ENCODE data around the gene CKAP2L.

Gene CKAP2L

GRCh38 chr2:112779598-112779997 is 15.2 kb upstream of the CKAP2L start:
- ChIA-PET POLR2A (no interaction called here), CTCF (no interaction called here)
- no peak for DNase-seq (ENCODE audit: extremely low spot score)
- TF ChIP-seq CTBP1 (IDR thresholded peaks at IDR 0.05; ENCODE audit: borderline replicate concordance) (no peak), BHLHE40 (IDR thresholded peaks at IDR 0.05; ENCODE audit: borderline replicate concordance) (no peak), FOXK2 (IDR thresholded peaks at IDR 0.05) (no peak), LEF1 (IDR thresholded peaks at IDR 0.05; ENCODE audit: borderline replicate concordance) (no peak), FOXA1 (IDR thresholded peaks at IDR 0.05) (no peak), ELF4 (IDR thresholded peaks at IDR 0.05) (no peak), FOXM1 (IDR thresholded peaks at IDR 0.05; ENCODE audit: borderline replicate concordance) (no peak), ZNF384 (IDR thresholded peaks at IDR 0.05) (no peak), NFRKB (IDR thresholded peaks at IDR 0.05) (no peak), SUZ12 (IDR thresholded peaks at IDR 0.05) (no peak), L3MBTL2 (conservative IDR thresholded peaks at IDR 0.05) (no peak), HDGF (IDR thresholded peaks at IDR 0.05; ENCODE audit: borderline replicate concordance) (no peak), SP1 (IDR thresholded peaks at IDR 0.05) (no peak), ARNT (IDR thresholded peaks at IDR 0.05) (no peak), TARDBP (IDR thresholded peaks at IDR 0.05) (no peak)
- TF ChIP-seq, protein P1, sequence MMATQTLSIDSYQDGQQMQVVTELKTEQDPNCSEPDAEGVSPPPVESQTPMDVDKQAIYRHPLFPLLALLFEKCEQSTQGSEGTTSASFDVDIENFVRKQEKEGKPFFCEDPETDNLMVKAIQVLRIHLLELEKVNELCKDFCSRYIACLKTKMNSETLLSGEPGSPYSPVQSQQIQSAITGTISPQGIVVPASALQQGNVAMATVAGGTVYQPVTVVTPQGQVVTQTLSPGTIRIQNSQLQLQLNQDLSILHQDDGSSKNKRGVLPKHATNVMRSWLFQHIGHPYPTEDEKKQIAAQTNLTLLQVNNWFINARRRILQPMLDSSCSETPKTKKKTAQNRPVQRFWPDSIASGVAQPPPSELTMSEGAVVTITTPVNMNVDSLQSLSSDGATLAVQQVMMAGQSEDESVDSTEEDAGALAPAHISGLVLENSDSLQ (IDR thresholded peaks at IDR 0.05): no peak

GRCh38 chr2:112777036-112777435 is 12.6 kb upstream of the CKAP2L start:
- no peak for DNase-seq (ENCODE audit: extremely low spot score)
- ChIA-PET CTCF (no interaction called here), POLR2A (no interaction called here)
- TF ChIP-seq CTBP1 (IDR thresholded peaks at IDR 0.05; ENCODE audit: borderline replicate concordance): no peak
- no peak for TF ChIP-seq FOXM1 (IDR thresholded peaks at IDR 0.05; ENCODE audit: borderline replicate concordance)
- TF ChIP-seq TARDBP (IDR thresholded peaks at IDR 0.05): no peak
- no peak for TF ChIP-seq FOXK2 (IDR thresholded peaks at IDR 0.05)
- no peak for TF ChIP-seq ARNT (IDR thresholded peaks at IDR 0.05)

DNA sequence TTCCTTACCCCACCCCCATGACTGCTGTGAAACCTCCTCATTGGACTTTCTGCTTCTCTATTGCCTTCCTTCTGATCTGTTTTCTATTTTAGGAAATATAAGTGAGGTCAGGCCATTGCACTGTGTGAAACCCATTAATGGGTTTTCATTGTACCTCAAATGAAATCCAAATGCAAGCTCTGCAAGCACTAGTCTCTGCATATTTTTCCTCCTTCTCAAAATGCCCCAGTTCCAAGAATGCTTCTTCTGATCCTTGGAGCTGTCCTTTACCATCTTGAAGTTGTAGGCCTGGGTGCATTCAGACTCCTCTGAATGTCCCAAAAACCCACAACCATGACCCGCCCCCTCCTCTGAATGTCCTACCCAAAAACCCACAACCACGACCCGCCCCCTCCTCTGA is 11.7 kb upstream of the CKAP2L start:
- DNase-seq (ENCODE audit: extremely low spot score): no peak
- ChIA-PET POLR2A (no interaction called here), CTCF (no interaction called here)
- TF ChIP-seq SUZ12 (IDR thresholded peaks at IDR 0.05): no peak
- no peak for TF ChIP-seq LEF1 (IDR thresholded peaks at IDR 0.05; ENCODE audit: borderline replicate concordance)
- no peak for TF ChIP-seq TARDBP (IDR thresholded peaks at IDR 0.05)
- TF ChIP-seq FOXA1 (IDR thresholded peaks at IDR 0.05): no peak
- TF ChIP-seq CTBP1 (IDR thresholded peaks at IDR 0.05; ENCODE audit: borderline replicate concordance): no peak
- TF ChIP-seq ARNT (IDR thresholded peaks at IDR 0.05): no peak
- no peak for TF ChIP-seq BHLHE40 (IDR thresholded peaks at IDR 0.05; ENCODE audit: borderline replicate concordance)
- no peak for TF ChIP-seq FOXM1 (IDR thresholded peaks at IDR 0.05; ENCODE audit: borderline replicate concordance)
- no peak for TF ChIP-seq SP1 (IDR thresholded peaks at IDR 0.05)
- TF ChIP-seq ELF4 (IDR thresholded peaks at IDR 0.05): no peak

GRCh38 chr2:112774536-112775285 is 10.3 kb upstream of the CKAP2L start:
- DNase-seq (ENCODE audit: extremely low spot score): no peak
- TF ChIP-seq ARNT (IDR thresholded peaks at IDR 0.05): no peak
- POLR2A ChIA-PET: no interaction called here
- CTCF ChIA-PET: no interaction called here

DNA sequence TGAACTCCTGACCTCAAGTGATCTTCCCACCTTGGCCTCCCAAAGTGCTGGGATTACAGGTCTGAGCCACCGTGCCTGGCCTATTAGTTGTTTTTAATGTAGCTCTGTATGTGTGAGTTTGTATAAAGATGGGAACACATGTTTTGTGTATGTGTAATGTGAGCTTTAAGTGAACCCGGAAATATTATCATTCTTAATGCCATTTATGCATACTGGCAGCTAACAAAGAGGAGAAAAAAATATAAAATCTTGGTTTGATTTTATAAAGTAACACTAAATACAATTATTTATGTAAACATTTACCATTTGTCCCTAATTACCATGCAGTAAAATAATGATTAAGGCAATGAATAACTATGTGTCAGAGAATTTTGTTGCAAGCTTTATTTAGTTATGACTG is 9.1 kb upstream of the CKAP2L start:
- DNase-seq (ENCODE audit: extremely low spot score): no peak
- TF ChIP-seq BHLHE40 (IDR thresholded peaks at IDR 0.05; ENCODE audit: borderline replicate concordance) (no peak), FOXM1 (IDR thresholded peaks at IDR 0.05; ENCODE audit: borderline replicate concordance) (no peak), HDGF (IDR thresholded peaks at IDR 0.05; ENCODE audit: borderline replicate concordance) (no peak), ELF4 (IDR thresholded peaks at IDR 0.05) (no peak), NFRKB (IDR thresholded peaks at IDR 0.05) (no peak)
- ChIA-PET POLR2A (no interaction called here), CTCF (interaction anchor here (0.7 kb wide), 1 partner anchor 29 kb away, joined by 3 read pairs; no protein-coding TSS in a partner anchor)

- no peak for DNase-seq (ENCODE audit: extremely low spot score)
- CTCF ChIA-PET: interaction anchor here (0.7 kb wide), 1 partner anchor 30 kb away, joined by 3 read pairs; no protein-coding TSS in a partner anchor
- TF ChIP-seq LEF1 (IDR thresholded peaks at IDR 0.05; ENCODE audit: borderline replicate concordance) (no peak), FOXA1 (IDR thresholded peaks at IDR 0.05) (no peak), NFRKB (IDR thresholded peaks at IDR 0.05) (no peak), ARNT (IDR thresholded peaks at IDR 0.05) (no peak), L3MBTL2 (conservative IDR thresholded peaks at IDR 0.05) (no peak), SP1 (IDR thresholded peaks at IDR 0.05) (no peak), SUZ12 (IDR thresholded peaks at IDR 0.05) (no peak), FOXK2 (IDR thresholded peaks at IDR 0.05) (no peak), BHLHE40 (IDR thresholded peaks at IDR 0.05; ENCODE audit: borderline replicate concordance) (no peak), ELF4 (IDR thresholded peaks at IDR 0.05) (no peak), ZNF384 (IDR thresholded peaks at IDR 0.05) (no peak), CTBP1 (IDR thresholded peaks at IDR 0.05; ENCODE audit: borderline replicate concordance) (no peak), TARDBP (IDR thresholded peaks at IDR 0.05) (no peak), FOXM1 (IDR thresholded peaks at IDR 0.05; ENCODE audit: borderline replicate concordance) (no peak)
- POLR2A ChIA-PET: no interaction called here
Measured at GRCh38 chr2:112772911-112773475, 8.6 kb upstream of the CKAP2L start.

- POLR2A ChIA-PET: no interaction called here
- CTCF ChIA-PET: no interaction called here
Measured at GRCh38 chr2:112772322-112772721, 7.9 kb upstream of the CKAP2L start.

More at GRCh38 chr2:112772322-112772721, 7.9 kb upstream of the CKAP2L start:
- TF ChIP-seq HDGF (IDR thresholded peaks at IDR 0.05; ENCODE audit: borderline replicate concordance) (no peak), NFRKB (IDR thresholded peaks at IDR 0.05) (no peak), ARNT (IDR thresholded peaks at IDR 0.05) (no peak), FOXK2 (IDR thresholded peaks at IDR 0.05) (no peak), ELF4 (IDR thresholded peaks at IDR 0.05) (no peak), ZNF384 (IDR thresholded peaks at IDR 0.05) (no peak), SP1 (IDR thresholded peaks at IDR 0.05) (no peak), LEF1 (IDR thresholded peaks at IDR 0.05; ENCODE audit: borderline replicate concordance) (no peak), FOXA1 (IDR thresholded peaks at IDR 0.05) (no peak), TARDBP (IDR thresholded peaks at IDR 0.05) (no peak), CTBP1 (IDR thresholded peaks at IDR 0.05; ENCODE audit: borderline replicate concordance) (no peak), SUZ12 (IDR thresholded peaks at IDR 0.05) (no peak), FOXM1 (IDR thresholded peaks at IDR 0.05; ENCODE audit: borderline replicate concordance) (no peak), L3MBTL2 (conservative IDR thresholded peaks at IDR 0.05) (no peak), BHLHE40 (IDR thresholded peaks at IDR 0.05; ENCODE audit: borderline replicate concordance) (no peak)
- TF ChIP-seq, protein P1 (IDR thresholded peaks at IDR 0.05): no peak
- DNase-seq (ENCODE audit: extremely low spot score): no peak
